Keratinocyte (primary cell): ENCODE results near the gene DNAAF8. TPM values are rescaled to one million over a fixed set of nuclear protein-coding genes. Genes with fewer than 3 reads are reported as not detected.

Experiments
- DNase-seq: peaks from one replicate; pipeline ENCODE4 v3.0.0-alpha.2; 2011; ENCODE audit warnings: low read depth, missing footprints, low spot score
- FAIRE-seq: peaks from 2 replicates; lab custom pipeline; 2011; peaks lifted over from hg19 to GRCh38; lab: Jason Lieb, UNC
- H2AFZ ChIP-seq: 2 replicates; pipeline ENCODE4 v1.6.0; 2012; ENCODE audit warnings: low read length, control low read depth, inconsistent platforms; ENCODE audit not compliant: control insufficient read depth
- H3K27ac ChIP-seq: 2 replicates; pipeline ENCODE4 v1.5.1; 2011; ENCODE audit warnings: low read length; ENCODE audit not compliant: control insufficient read depth, insufficient read depth
- H3K27me3 ChIP-seq: 3 replicates; pipeline ENCODE4 v1.6.0; 2011; ENCODE audit warnings: low read length; ENCODE audit not compliant: control insufficient read depth, insufficient read depth; ENCODE audit errors: extremely low read depth
- H3K36me3 ChIP-seq, 2 experiments: 2 replicates in 1 of 2; 3 replicates in 1 of 2; pipeline ENCODE4 v1.5.1; 2011; ENCODE audit warnings: low read length in 2 of 2, mild to moderate bottlenecking in 1 of 2; ENCODE audit not compliant: control insufficient read depth in 2 of 2, insufficient read depth in 2 of 2; ENCODE audit errors: extremely low read depth in 1 of 2
- H3K4me1 ChIP-seq: 3 replicates; pipeline ENCODE4 v1.5.1; 2011; ENCODE audit warnings: low read length; ENCODE audit not compliant: control insufficient read depth, insufficient read depth; ENCODE audit errors: extremely low read depth
- H3K4me2 ChIP-seq: 3 replicates; pipeline ENCODE4 v1.6.0; 2011; ENCODE audit warnings: low read depth, low read length; ENCODE audit not compliant: control insufficient read depth, insufficient read depth; ENCODE audit errors: extremely low read depth
- H3K4me3 ChIP-seq, 3 experiments: fragments of 200-600 bp in 1 of 3; sonication (generic) in 1 of 3; 2 replicates in 2 of 3; 3 replicates in 1 of 3; pipeline ENCODE4 v1.5.1; 2011 to 2016; ENCODE audit warnings: low read length in 3 of 3, mild to moderate bottlenecking in 3 of 3, control low read depth in 2 of 3, inconsistent platforms in 1 of 3, low read depth in 1 of 3, mixed read lengths in 1 of 3, mixed run types in 1 of 3, moderate library complexity in 1 of 3; ENCODE audit not compliant: control insufficient read depth in 2 of 3, insufficient read depth in 2 of 3; ENCODE audit errors: extremely low read depth in 1 of 3
- H3K79me2 ChIP-seq: 2 replicates; pipeline ENCODE4 v1.6.0; 2012; ENCODE audit warnings: low read length; ENCODE audit not compliant: control insufficient read depth, insufficient read depth
- H3K9ac ChIP-seq: 3 replicates; pipeline ENCODE4 v1.6.0; 2011; ENCODE audit warnings: low read length; ENCODE audit not compliant: control insufficient read depth, insufficient read depth; ENCODE audit errors: extremely low read depth
- H3K9me1 ChIP-seq: 3 replicates; pipeline ENCODE4 v1.6.0; 2011; ENCODE audit warnings: low read length; ENCODE audit not compliant: control insufficient read depth, insufficient read depth; ENCODE audit errors: extremely low read depth
- H3K9me3 ChIP-seq: 2 replicates; pipeline ENCODE4 v1.5.1; 2012; ENCODE audit warnings: low read depth, low read length; ENCODE audit not compliant: control insufficient read depth
- H4K20me1 ChIP-seq: 3 replicates; pipeline ENCODE4 v1.6.0; 2011; ENCODE audit warnings: low read length; ENCODE audit not compliant: control insufficient read depth, insufficient read depth; ENCODE audit errors: extremely low read depth
- CTCF ChIP-seq, 3 experiments: IDR thresholded peaks in 1 of 3; conservative IDR thresholded peaks in 1 of 3; optimal IDR thresholded peaks in 1 of 3; 2 replicates in 2 of 3; 3 replicates in 1 of 3; pipeline versions ENCODE3 to v1.5.1; 2011; ENCODE audit warnings: low read length in 3 of 3, mild to moderate bottlenecking in 3 of 3, moderate library complexity in 2 of 3, control low read depth in 1 of 3, inconsistent platforms in 1 of 3; ENCODE audit not compliant: insufficient read depth in 2 of 3; ENCODE audit errors: extremely low read depth in 1 of 3
- EZH2 ChIP-seq: IDR thresholded peaks from one replicate; pipeline ENCODE4 v1.6.1; 2012; ENCODE audit warnings: inconsistent platforms, mild to moderate bottlenecking, low read length, moderate library complexity
- dilution Hi-C: fragments of 300-500 bp; cut with MboI; formaldehyde crosslinking; loops from one replicate; pipeline ENCODE4 v1.7.0; 2020; ENCODE audit warnings: low sequenced_read_pairs; ENCODE audit not compliant: extremely low pct_ligation_motif_present
- polyA plus RNA-seq, 5 experiments: library from polyadenylated mRNA; depleted of rRNA in 3 of 5; stranded (reverse) in 3 of 5; stranded (forward) in 1 of 5; unstranded in 1 of 5; fragments of >200 nt; gene quantifications; 1 replicate in 1 of 5; 2 replicates in 3 of 5; 3 replicates in 1 of 5; pipeline versions ENCODE4 v1.2.1 to v1.2.3, GENCODE V29; 2011 to 2012; ENCODE audit warnings: missing spikeins in 2 of 5, low read depth in 1 of 5, low replicate concordance in 1 of 5

The DNAAF8 gene
- polyA plus RNA-seq, 1 donor (not counting 4 experiments of a cell fraction or from before 2014, with no cell fraction given): 0.26 TPM

GRCh38 chr16:4709481-4709880 lies 24.9 kb upstream of the DNAAF8 start:
- FAIRE-seq (no peak), DNase-seq (no peak)
- no peak overlapping the region for H3K9ac ChIP-seq
- dilution Hi-C loops: no loop called here
- H3K9me1 ChIP-seq: no peaks in the 10 kb centered on the region
- no peaks in the 10 kb centered on the region for H4K20me1 ChIP-seq
- H3K79me2 ChIP-seq: no peaks in the 10 kb centered on the region
- H3K4me3 ChIP-seq: no peak overlapping the region
- no peak overlapping the region for H3K27ac ChIP-seq
- no peak overlapping the region for H3K4me2 ChIP-seq
- TF ChIP-seq EZH2: no peak
- no peak for TF ChIP-seq CTCF (optimal IDR thresholded peaks at IDR 0.05 in 1 of 3, IDR thresholded peaks at IDR 0.05 in 1 of 3, conservative IDR thresholded peaks at IDR 0.05 in 1 of 3; ENCODE audit: extremely low read depth in 1 of 3, insufficient read depth in 2 of 3, low read length in 3 of 3)
- H2AFZ ChIP-seq: no peak overlapping the region
- H3K9me3 ChIP-seq: no peaks in the 10 kb centered on the region
- no peaks in the 10 kb centered on the region for H3K4me1 ChIP-seq
- H3K27me3 ChIP-seq: no peaks in the 10 kb centered on the region
- H3K36me3 ChIP-seq: peaks cover 10 to 12% of the 10 kb centered on the region in 2 experiments

- H3K4me2 ChIP-seq: no peak overlapping the region
- no peaks in the 10 kb centered on the region for H4K20me1 ChIP-seq
- no peak overlapping the region for H3K27ac ChIP-seq
- DNase-seq: no peak
- H3K9me3 ChIP-seq: no peaks in the 10 kb centered on the region
- no peak overlapping the region for H3K9ac ChIP-seq
- H3K27me3 ChIP-seq: no peaks in the 10 kb centered on the region
- H3K79me2 ChIP-seq: no peaks in the 10 kb centered on the region
- FAIRE-seq: no peak
- no peak overlapping the region for H3K4me3 ChIP-seq
- dilution Hi-C loops: no loop called here
- TF ChIP-seq CTCF (optimal IDR thresholded peaks at IDR 0.05 in 1 of 3, IDR thresholded peaks at IDR 0.05 in 1 of 3, conservative IDR thresholded peaks at IDR 0.05 in 1 of 3; ENCODE audit: extremely low read depth in 1 of 3, insufficient read depth in 2 of 3, low read length in 3 of 3): no peak
- H2AFZ ChIP-seq: no peak overlapping the region
- H3K36me3 ChIP-seq: peaks cover 6 to 7% of the 10 kb centered on the region in 2 experiments
- H3K4me1 ChIP-seq: no peaks in the 10 kb centered on the region
- H3K9me1 ChIP-seq: no peaks in the 10 kb centered on the region
Measured at GRCh38 chr16:4713663-4714501, 20.5 kb upstream of the DNAAF8 start.
